Activated B cell treated with CpG ODN at 0.5 μM for 24 hours (primary cell): Measurements from ENCODE around the gene SCO2. TPM values are rescaled to one million over a fixed set of nuclear protein-coding genes. Genes with fewer than 3 reads are reported as not detected.

Experiments used
- ATAC-seq: fragments of 200-7000 bp; cut with Tn5 transposase; one replicate; pipeline ENCODE4 v1.10.0; 2021; ENCODE audit warnings: low read depth, mild to moderate bottlenecking, moderate library complexity
- CTCF ChIA-PET: fragments of 350-600 bp; sonication (Branson Sonifier 250); formaldehyde crosslinking; loops from one replicate; lab custom pipeline; 2021; ENCODE audit warnings: antibody characterized with exemption; lab: Charles Lee
- POLR2A ChIA-PET: fragments of 350-600 bp; sonication (Branson Sonifier 250); formaldehyde crosslinking; loops from one replicate; lab custom pipeline; 2021; ENCODE audit warnings: antibody characterized with exemption; lab: Charles Lee
- DNase-seq: peaks from one replicate; pipeline ENCODE4 v3.0.0; 2022
- H3K27ac Mint-ChIP-seq: one replicate; pipeline ENCODE4 v1.8.0; 2020; ENCODE audit warnings: mixed read lengths
- H3K27me3 Mint-ChIP-seq: one replicate; pipeline ENCODE4 v1.8.0; 2021; ENCODE audit warnings: mixed read lengths
- H3K36me3 Mint-ChIP-seq: one replicate; pipeline ENCODE4 v1.8.0; 2021; ENCODE audit warnings: low read depth, mixed read lengths
- H3K4me1 Mint-ChIP-seq: one replicate; pipeline ENCODE4 v1.8.0; 2021; ENCODE audit warnings: mixed read lengths
- H3K4me3 Mint-ChIP-seq: one replicate; pipeline ENCODE4 v1.8.0; 2020; ENCODE audit warnings: mild to moderate bottlenecking, mixed read lengths
- H3K9me3 Mint-ChIP-seq: one replicate; pipeline ENCODE4 v1.8.0; 2020; ENCODE audit warnings: mixed read lengths
- CTCF ChIP-seq: fragments of 200-600 bp; IDR thresholded peaks from one replicate; pipeline ENCODE4 v1.8.0; 2022; ENCODE audit warnings: antibody characterized with exemption, mild to moderate bottlenecking
- intact Hi-C: fragments of 100-400 bp; cut with micrococcal nuclease; formaldehyde crosslinking; loops from one replicate; pipeline ENCODE4 v1.15.1; 2024
- total RNA-seq: library from RNA; stranded (reverse); gene quantifications from 2 replicates; pipeline ENCODE4 v1.2.3, GENCODE V29; 2022

SCO2 gene
- total RNA-seq, 1 donor from 2014 or later, result 7.1 TPM

GRCh38 chr22:50571264-50572175, 46.1 kb upstream of the SCO2 start:
- no peak overlapping the region for H3K4me3 Mint-ChIP-seq
- H3K9me3 Mint-ChIP-seq, result no peaks in the 10 kb centered on the region
- intact Hi-C loops, result no loop called here
- POLR2A ChIA-PET, result interaction anchor here (1.2 to 1.3 kb wide), 2 partner anchors 8 to 42 kb away, joined by 3 to 4 read pairs; partner anchors contain the start of genes SYCE3 and TYMP
- H3K4me1 Mint-ChIP-seq, result peaks cover 10% of the 10 kb centered on the region
- H3K27me3 Mint-ChIP-seq, result no peaks in the 10 kb centered on the region
- DNase-seq (no peak), ATAC-seq (no peak)
- H3K36me3 Mint-ChIP-seq, result peaks cover 23% of the 10 kb centered on the region
- H3K27ac Mint-ChIP-seq, result no peak overlapping the region
- no peak for TF ChIP-seq CTCF
- CTCF ChIA-PET, result no interaction called here

- no peaks in the 10 kb centered on the region for H3K27me3 Mint-ChIP-seq
- POLR2A ChIA-PET, result interaction anchor here (0.9 kb wide), 1 partner anchor 23 kb away, joined by 3 read pairs; no protein-coding TSS in a partner anchor
- H3K36me3 Mint-ChIP-seq, result peaks cover 23% of the 10 kb centered on the region
- H3K4me1 Mint-ChIP-seq, result peaks cover 10% of the 10 kb centered on the region
- intact Hi-C loops, result no loop called here
- ATAC-seq, result no peak
- no peak overlapping the region for H3K4me3 Mint-ChIP-seq
- DNase-seq, result no peak
- CTCF ChIA-PET, result no interaction called here
- H3K9me3 Mint-ChIP-seq, result no peaks in the 10 kb centered on the region
- H3K27ac Mint-ChIP-seq, result no peak overlapping the region
- TF ChIP-seq CTCF, result no peak
These were observed 45.5 kb upstream of the SCO2 start for GRCh38 chr22:50570861-50571260.

GRCh38 chr22:50569896-50570535, 44.6 kb upstream of the SCO2 start:
- Mint-ChIP-seq H3K4me1 (peaks cover 10% of the 10 kb centered on the region), H3K27ac (no peak overlapping the region), H3K4me3 (no peak overlapping the region), H3K27me3 (no peaks in the 10 kb centered on the region), H3K9me3 (no peaks in the 10 kb centered on the region), H3K36me3 (peaks cover 23% of the 10 kb centered on the region)
- DNase-seq (no peak), ATAC-seq (no peak)
- no peak for TF ChIP-seq CTCF
- intact Hi-C loops, result no loop called here
- ChIA-PET POLR2A (interaction anchor here (0.9 to 1.2 kb wide), 2 partner anchors 12 to 22 kb away, joined by 3 to 4 read pairs; partner anchors contain the start of gene CHKB), CTCF (interaction anchor here (0.6 to 1.1 kb wide), 2 partner anchors 44 to 70 kb away, joined by 3 to 4 read pairs; partner anchors contain the start of gene SCO2)

- DNase-seq (no peak), ATAC-seq (no peak)
- H3K4me3 Mint-ChIP-seq, result no peak overlapping the region
- no peak for TF ChIP-seq CTCF
- no peaks in the 10 kb centered on the region for H3K9me3 Mint-ChIP-seq
- H3K27me3 Mint-ChIP-seq, result no peaks in the 10 kb centered on the region
- ChIA-PET POLR2A (interaction anchor here (1.2 kb wide), 1 partner anchor 13 kb away, joined by 4 read pairs; the partner anchor contains the start of gene CHKB), CTCF (interaction anchor here (1.1 kb wide), 1 partner anchor 43 kb away, joined by 4 read pairs; the partner anchor contains the start of gene SCO2)
- peaks cover 10% of the 10 kb centered on the region for H3K4me1 Mint-ChIP-seq
- intact Hi-C loops, result no loop called here
- no peak overlapping the region for H3K27ac Mint-ChIP-seq
- H3K36me3 Mint-ChIP-seq, result peaks cover 23% of the 10 kb centered on the region
These were observed 43.7 kb upstream of the SCO2 start for GRCh38 chr22:50569041-50569459.
